ENCODE results near the gene MX1. TPM values are rescaled to one million over a fixed set of nuclear protein-coding genes. Genes with fewer than 3 reads are reported as not detected.

Gene MX1
- total and polyA plus RNA-seq, 11 donors, result 6.2 to 53.9 (median 13.6) TPM

DNA sequence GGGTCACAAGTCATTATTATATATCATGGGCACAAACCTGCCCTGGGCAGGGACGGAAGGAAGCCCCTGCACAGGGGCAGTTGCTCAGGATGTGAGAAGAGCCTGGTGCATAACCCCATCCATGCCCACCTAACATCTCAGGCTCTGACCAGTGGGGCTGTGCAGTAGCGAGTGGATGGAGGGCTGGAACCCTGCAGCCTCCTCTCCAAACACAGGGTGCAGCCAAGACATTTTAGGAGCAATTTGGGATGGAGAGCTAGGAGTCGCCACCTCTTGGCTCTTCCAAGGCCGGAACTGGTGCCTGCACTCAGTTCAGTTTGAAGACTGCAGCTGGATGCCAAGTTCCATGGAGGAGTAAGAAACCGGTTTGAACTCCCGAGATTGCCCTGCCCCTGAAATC, 2.8 kb downstream of the MX1 start:
- Histone ChIP-seq H3K4me1 (peaks cover 0 to 47% (median 11%) of the 10 kb centered on the region in 12 donors), H3K27me3 (peaks cover 0 to 9% (median 0%) of the 10 kb centered on the region in 9 donors), H3K9me3 (peaks cover 0 to under 1% (median 0%) of the 10 kb centered on the region in 12 donors), H3K4me3 (no peak overlapping the region), H3K36me3 (peaks cover 0 to 65% (median 45%) of the 10 kb centered on the region in 9 donors), H3K27ac (no peak overlapping the region)
- ATAC-seq (no peak), DNase-seq (no peak)
- TF ChIP-seq POLR2A (IDR thresholded peaks at IDR 0.05), result no peak
- TF ChIP-seq, protein P1, sequence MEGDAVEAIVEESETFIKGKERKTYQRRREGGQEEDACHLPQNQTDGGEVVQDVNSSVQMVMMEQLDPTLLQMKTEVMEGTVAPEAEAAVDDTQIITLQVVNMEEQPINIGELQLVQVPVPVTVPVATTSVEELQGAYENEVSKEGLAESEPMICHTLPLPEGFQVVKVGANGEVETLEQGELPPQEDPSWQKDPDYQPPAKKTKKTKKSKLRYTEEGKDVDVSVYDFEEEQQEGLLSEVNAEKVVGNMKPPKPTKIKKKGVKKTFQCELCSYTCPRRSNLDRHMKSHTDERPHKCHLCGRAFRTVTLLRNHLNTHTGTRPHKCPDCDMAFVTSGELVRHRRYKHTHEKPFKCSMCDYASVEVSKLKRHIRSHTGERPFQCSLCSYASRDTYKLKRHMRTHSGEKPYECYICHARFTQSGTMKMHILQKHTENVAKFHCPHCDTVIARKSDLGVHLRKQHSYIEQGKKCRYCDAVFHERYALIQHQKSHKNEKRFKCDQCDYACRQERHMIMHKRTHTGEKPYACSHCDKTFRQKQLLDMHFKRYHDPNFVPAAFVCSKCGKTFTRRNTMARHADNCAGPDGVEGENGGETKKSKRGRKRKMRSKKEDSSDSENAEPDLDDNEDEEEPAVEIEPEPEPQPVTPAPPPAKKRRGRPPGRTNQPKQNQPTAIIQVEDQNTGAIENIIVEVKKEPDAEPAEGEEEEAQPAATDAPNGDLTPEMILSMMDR (IDR thresholded peaks at IDR 0.05), result no peak
- 90 to 94% (median 93%) methylated on average over 6 of the region's 6 CpGs for WGBS, 4 donors
- intact Hi-C loops (cut with DNase I), result loop anchor here in 1 of 10 donors (5.0 kb wide), 1 partner anchor 67 kb away; the partner anchor contains the start of gene MX2

DNA sequence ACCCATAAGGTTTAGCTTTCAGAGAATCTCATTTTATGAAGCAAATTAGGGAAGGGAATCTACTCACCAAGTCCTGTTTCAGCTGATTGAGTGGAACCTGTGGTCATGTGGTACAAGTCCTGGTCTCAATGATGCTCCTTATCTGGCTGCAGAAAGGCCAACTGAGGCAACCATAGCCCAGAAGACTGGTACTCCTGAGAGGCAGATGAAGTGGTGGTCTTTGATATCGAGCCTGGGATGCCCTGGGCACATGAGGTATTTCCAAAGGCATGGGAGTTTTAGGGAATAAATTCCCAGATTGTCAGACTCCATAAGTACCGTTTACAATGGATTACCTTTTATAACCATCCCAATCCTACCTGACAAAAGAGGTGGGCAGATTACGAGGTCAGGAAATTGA, 3.3 kb downstream of the MX1 start:
- ATAC-seq (no peak), DNase-seq (no peak)
- 95 to 98% (median 97%) methylated on average over 3 of the region's 3 CpGs for WGBS, 4 donors
- Histone ChIP-seq H3K9me3 (peaks cover 0 to 4% (median 0%) of the 10 kb centered on the region in 12 donors), H3K27ac (no peak overlapping the region), H3K27me3 (peaks cover 0 to 9% (median 0%) of the 10 kb centered on the region in 9 donors), H3K36me3 (peaks cover 0 to 69% (median 50%) of the 10 kb centered on the region in 9 donors), H3K4me3 (no peak overlapping the region), H3K4me1 (peaks cover 0 to 47% (median 11%) of the 10 kb centered on the region in 12 donors)
- TF ChIP-seq, protein P1 (IDR thresholded peaks at IDR 0.05), result no peak
- TF ChIP-seq POLR2A (IDR thresholded peaks at IDR 0.05), result no peak
- intact Hi-C loops (cut with DNase I), result loop anchor here in 1 of 10 donors (5.0 kb wide), 1 partner anchor 67 kb away; the partner anchor contains the start of gene MX2

DNA sequence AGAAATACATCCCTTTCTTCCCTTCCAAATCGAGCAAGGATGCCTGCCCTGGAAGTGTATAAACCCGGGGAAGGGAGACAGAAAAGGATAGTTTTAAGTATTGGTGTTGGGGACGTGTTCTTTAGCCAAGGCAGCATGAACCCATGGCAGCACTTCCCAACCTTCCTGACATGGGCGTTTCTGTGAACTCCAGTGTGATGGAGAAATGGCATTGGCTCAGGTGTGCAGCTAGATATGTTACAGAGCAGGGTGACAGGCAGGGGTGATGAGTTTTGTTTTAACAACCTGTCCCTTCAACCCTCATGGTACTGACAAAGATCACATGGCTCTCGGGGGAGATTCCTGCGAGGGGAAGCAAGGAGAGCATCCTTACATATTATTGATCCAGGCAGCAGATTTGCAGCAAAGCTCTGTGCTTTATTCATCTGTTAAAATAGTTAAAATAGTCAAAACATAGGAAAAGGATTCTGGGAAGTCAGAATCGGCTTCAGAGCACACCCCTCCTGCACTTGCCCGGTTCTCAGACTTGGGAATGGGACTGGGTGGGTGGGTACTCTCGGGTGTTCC, 4.0 kb downstream of the MX1 start:
- no peak for TF ChIP-seq POLR2A (IDR thresholded peaks at IDR 0.05)
- TF ChIP-seq, protein P1 (IDR thresholded peaks at IDR 0.05), result no peak
- no peak overlapping the region for H3K27ac ChIP-seq
- peaks cover 0 to 43% (median 11%) of the 10 kb centered on the region in 12 donors for H3K4me1 ChIP-seq
- DNase-seq (no peak), ATAC-seq (no peak)
- peaks cover 0 to 10% (median 2%) of the 10 kb centered on the region in 12 donors for H3K9me3 ChIP-seq
- intact Hi-C loops (cut with DNase I), result loop anchor here in 1 of 10 donors (5.0 kb wide), 1 partner anchor 68 kb away; the partner anchor contains the start of gene MX2
- no peak overlapping the region for H3K4me3 ChIP-seq
- H3K27me3 ChIP-seq, result peaks cover 0 to 9% (median 0%) of the 10 kb centered on the region in 9 donors
- 70 to 75% (median 73%) methylated on average over 9 of the region's 9 CpGs for WGBS, 4 donors
- peaks cover 0 to 76% (median 57%) of the 10 kb centered on the region in 9 donors for H3K36me3 ChIP-seq

GRCh38 chr21:41431788-41432548, 5.9 kb downstream of the MX1 start:
- 83 to 91% (median 85%) methylated on average over 15 to 16 of the region's 16 CpGs for WGBS, 4 donors
- intact Hi-C loops (cut with DNase I), result no loop called here
- DNase-seq (no peak), ATAC-seq (no peak)
- Histone ChIP-seq H3K27ac (no peak overlapping the region), H3K36me3 (peaks cover 0 to 96% (median 76%) of the 10 kb centered on the region in 9 donors), H3K9me3 (peaks cover 0 to 12% (median 2%) of the 10 kb centered on the region in 12 donors), H3K4me3 (no peak overlapping the region), H3K27me3 (peaks cover 0 to 2% (median 0%) of the 10 kb centered on the region in 9 donors), H3K4me1 (peaks cover 0 to 32% (median 3%) of the 10 kb centered on the region in 12 donors)
- no peak for TF ChIP-seq POLR2A (IDR thresholded peaks at IDR 0.05)
- TF ChIP-seq, protein P1 (IDR thresholded peaks at IDR 0.05), result no peak
